Bone marrow (tissue), 2 donors: Measurements from ENCODE around the gene AXDND1.
"Not testable (repeated sequence)": the region's sequence is repeated elsewhere in the genome, so short reads cannot be mapped to it uniquely, and the experiment has no call there.

Source experiments
- DNase-seq, 2 donors: peaks; one replicate each; lab custom pipeline; 2025; lab: John Stamatoyannopoulos, UW

AXDND1 gene

DNA sequence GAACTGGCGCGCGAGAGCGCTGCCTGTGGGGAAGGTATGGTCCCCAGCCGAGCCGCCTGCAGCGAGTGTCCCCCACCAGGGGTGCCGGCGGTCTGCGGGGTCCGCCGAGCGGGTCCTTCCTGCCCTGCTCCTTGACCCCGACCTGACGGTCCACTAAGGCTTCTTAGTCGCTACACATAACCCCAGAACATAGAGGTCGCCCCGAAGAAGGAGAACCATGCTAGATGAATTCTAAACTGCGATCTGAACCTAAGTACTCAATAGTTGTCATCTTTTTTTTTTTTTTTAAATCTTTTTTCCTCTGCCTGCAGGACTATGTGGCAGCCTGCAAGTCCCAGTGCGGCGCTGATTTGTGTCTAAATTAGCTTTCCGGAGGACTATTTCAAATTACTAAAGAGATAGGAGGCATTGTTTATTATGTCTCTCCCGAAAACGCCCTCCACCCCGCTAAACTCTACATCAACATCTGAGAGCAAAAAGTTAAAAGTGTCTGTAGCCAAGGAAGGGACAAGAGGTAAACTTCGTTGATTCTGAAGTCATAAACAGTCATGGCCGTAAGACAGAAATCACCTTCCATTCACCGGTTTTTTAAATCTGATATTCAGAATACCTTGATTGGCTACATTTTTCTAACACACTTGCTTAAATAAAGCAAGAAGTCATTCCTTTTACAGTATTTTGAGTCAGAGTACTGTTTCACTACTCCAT lies 476 bp downstream of the AXDND1 start:
- peak in 1 of 2 donors; percentile 32 for DNase-seq

GRCh38 chr1:179369751-179370341 lies 4.1 kb downstream of the AXDND1 start:
- peak in 1 of 2 donors; percentile 76 for DNase-seq

DNA sequence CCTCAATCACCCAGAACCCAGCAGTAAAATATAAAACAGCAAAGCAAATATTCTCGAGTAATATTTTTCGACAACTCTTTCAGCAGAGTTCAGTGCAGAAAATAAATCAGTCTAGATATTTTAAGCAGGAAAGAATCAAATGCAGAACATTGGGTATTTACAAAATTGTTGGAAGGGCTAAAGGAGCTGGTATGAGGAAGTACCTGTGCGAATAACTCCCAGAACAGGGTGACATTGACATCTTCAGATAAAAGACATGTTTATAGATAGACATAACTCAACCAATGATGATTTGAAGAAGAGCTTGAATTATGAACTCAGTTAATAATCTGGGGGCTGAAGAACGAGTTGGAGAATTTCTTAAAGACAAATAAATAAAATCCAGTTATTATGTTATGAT lies 6.4 kb downstream of the AXDND1 start:
- DNase-seq = no peak

- DNase-seq = no peak
These were observed 10.5 kb downstream of the AXDND1 start for GRCh38 chr1:179376223-179376622.

DNA sequence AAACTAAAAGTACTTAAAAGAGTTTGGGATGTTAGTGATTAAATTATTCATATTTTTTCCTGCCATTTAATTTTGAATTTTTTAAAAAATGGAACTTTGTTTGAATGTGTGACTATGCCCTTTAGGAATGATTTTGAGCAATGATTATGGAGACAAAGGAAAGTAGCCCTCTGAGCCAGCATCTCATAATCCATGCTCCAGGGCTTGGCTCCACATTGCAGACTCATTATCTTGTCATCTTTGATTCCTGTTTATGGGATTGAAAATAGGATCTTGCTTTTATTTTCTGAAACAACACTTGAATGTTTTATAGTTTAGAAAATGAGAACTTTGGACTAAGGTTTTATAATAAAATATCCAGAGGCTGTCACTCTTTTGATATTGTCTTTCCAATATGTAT lies 14.5 kb downstream of the AXDND1 start:
- no peak for DNase-seq

- no peak for DNase-seq
These were observed 18.3 kb downstream of the AXDND1 start for GRCh38 chr1:179384027-179384426.

DNA sequence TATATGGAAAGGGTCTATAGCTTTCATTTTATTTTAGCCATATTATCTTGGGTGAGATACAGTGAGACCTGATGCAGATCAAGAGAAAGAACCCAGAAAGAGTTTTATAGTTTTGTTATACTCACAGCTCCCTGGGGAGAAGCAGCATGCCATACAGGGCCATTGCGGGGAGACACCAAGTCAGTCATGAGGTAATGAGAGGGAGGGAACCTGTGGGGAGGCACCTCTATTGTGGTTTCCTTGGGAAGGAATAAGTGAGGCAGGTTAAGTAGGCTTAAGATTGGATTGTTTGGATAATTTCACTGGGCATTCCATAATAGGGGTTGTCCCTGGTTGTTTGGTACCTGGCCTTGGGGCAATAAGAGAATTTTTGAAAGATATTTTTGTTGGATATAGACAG lies 19.7 kb downstream of the AXDND1 start:
- DNase-seq = no peak

DNA sequence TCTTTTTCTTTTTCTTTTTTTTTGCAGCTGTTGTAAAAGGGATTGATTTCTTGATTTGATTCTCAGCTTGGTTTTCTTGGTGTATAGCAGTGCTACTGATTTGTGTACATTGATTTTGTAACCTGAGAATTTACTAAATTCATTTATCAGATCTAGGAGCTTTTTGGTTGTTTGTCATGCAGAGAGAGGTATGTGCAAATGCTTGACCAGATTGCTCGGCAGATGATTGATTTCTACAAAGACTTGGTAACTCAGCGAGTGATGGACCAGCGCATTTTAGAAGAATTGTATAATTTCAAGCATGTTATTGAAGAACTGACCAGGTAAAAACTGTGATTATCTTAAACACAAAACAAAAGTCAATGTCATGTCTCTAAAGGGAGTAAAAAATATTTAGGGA lies 27.9 kb downstream of the AXDND1 start:
- no peak for DNase-seq

DNA sequence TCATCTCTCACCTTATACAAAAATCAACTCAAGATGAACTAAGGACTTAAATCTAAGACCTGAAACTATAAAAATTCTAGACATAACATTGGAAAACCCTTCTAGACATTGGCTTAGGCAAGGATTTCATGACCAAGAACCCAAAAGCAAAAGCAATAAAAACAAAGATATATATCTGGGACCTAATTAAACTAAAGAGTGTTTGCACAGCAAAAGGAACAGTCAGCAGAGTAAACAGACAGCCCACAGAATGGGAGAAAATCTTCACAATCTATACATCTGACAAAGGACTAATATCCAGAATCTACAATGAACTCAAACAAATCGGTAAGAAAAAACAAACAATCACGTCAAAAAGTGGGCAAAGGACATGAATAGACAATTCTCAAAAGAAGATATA lies 33.6 kb downstream of the AXDND1 start:
- DNase-seq = not testable (repeated sequence)

DNA sequence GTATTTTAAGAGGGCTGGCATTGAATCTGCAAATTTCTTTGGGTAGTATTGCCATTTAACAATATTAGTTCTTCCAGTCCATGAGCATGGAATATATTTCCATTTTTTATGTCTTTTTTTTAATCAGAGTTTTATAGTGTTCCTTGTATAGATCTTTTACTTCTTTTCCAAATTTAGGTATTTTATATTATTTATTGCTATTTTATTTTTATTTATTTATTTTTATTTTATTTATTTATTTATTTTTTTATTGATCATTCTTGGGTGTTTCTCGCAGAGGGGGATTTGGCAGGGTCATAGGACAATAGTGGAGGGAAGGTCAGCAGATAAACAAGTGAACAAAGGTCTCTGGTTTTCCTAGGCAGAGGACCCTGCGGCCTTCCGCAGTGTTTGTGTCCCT lies 52.0 kb downstream of the AXDND1 start:
- not testable (repeated sequence) for DNase-seq

DNA sequence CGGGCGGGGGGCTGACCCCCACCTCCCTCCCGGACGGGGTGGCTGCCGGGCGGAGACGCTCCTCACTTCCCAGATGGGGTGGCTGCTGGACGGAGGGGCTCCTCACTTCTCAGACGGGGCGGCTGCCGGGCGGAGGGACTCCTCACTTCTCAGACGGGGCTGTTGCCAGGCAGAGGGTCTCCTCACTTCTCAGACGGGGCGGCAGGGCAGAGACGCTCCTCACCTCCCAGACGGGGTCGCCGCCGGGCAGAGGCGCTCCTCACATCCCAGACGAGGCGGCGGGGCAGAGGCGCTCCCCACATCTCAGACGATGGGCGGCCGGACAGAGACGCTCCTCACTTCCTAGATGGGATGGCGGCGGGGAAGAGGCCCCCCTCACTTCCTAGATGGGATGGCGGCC lies 52.9 kb downstream of the AXDND1 start:
- not testable (repeated sequence) for DNase-seq

- DNase-seq = no peak
These were observed 58.8 kb downstream of the AXDND1 start for GRCh38 chr1:179424610-179425009.

DNA sequence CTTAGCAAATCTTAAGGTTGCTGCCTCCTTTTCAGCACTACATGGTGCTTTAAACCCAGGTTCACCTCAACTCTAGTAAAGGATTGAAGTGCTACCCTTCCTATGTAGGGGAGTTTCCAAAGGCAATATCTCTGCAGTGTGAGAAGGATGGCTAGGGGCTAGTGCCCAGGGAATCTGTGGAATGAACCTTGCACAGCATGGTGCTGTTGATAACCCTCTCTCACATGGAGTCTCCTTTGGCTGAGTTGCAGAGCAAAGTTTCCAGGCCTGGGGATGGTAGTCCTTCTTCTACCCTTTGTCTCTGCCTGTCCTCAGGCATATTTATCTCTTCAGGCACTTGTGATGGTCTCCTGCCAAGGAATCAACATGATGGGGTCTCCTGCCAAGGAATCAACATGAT lies 59.4 kb downstream of the AXDND1 start:
- no peak for DNase-seq

- DNase-seq = no peak
These were observed 71.4 kb downstream of the AXDND1 start for GRCh38 chr1:179437171-179437570.

GRCh38 chr1:179439646-179440045 lies 73.9 kb downstream of the AXDND1 start:
- not testable (repeated sequence) for DNase-seq

DNA sequence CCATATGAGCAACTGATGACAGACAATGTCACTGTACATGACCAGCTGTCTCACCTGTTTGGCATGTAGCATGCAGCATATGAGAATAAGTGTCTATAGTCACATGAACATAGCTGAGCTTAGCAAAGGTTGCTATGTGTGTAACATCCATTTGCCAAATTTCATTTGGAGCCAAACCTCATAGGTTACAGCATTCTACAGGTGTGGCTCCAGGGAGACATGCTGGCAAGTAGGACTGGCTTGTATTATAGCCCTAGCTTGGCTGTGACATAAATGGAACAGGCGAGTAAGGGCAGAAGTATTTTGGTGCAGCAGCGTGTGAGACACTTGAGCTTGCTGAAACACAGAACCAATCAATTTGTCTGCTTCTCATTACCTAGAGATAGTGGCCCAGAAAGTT lies 74.5 kb downstream of the AXDND1 start:
- not testable (repeated sequence) for DNase-seq

GRCh38 chr1:179440971-179441370 lies 75.2 kb downstream of the AXDND1 start:
- DNase-seq = no peak

GRCh38 chr1:179441501-179441900 lies 75.7 kb downstream of the AXDND1 start:
- DNase-seq = no peak

GRCh38 chr1:179442846-179443245 lies 77.1 kb downstream of the AXDND1 start:
- not testable (repeated sequence) for DNase-seq

DNA sequence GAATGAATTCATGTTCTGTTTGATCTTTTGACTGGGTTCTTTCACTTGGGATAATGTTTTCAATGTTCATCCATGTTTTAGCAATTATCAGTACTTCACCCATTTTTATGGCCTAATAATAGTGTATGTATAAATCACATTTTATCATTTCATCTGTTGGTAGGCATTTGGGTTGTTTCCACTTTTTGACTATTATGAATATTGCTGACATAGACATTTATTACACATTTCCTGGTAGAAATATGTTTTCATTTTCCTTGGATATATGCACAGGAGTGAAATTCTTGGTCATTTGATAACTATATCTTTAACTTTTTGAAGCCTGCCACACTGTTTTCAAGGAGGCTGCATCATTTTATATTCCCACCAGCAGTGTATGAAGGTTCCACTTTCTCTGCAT lies 79.8 kb downstream of the AXDND1 start:
- no peak for DNase-seq

DNA sequence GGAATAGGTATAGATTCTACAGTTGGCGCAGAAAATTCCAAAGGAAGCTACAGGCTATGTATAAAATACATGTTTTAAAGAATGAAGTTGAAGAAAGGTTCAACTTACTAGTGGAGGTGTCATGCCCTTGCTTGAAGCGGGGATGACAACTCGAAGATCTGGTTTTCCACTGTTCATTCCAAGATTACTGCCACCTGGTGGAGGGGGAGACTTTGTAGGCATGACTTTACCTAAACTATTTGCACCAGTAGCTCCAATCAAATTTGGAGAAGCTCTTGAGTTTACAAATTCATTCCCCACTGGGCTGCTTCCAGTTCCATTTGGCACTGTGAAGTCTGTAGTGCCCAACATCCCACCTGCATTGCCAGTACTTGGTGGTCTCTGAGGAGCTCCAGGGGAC lies 81.7 kb downstream of the AXDND1 start:
- no peak for DNase-seq

DNA sequence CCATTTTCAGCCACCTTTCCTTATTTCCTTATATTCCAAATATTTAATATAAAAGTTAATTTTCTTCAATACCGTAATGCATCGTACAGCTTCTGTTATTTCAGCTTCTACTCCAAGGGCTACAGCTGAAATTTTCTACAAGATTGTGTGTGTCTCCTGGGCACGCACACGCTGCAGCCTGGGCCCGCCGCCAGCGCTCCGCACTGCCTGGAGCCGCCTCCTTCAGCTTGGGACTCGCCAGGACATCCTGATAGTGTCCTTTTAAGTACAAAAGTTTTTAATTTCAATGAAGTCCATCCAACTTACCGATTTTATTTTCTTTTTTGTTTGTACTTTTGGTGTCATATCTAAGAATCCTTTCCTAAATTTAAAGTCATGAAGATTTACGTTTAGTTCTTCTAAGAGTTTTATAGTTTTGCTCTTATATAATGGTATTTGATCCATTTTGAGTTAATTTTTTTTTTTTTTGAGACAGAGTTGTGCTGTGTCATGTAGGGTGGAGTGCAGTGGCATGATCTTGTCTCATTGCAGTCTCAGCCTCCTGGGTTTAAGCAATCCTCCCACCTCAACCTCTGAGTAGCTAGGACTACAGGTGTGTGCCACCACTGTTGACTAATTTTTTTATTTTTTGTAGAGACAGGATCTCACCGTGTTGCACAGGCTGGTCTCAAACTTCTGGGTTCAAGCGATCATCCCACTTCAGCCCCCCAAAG lies 82.8 kb downstream of the AXDND1 start:
- DNase-seq = no peak

GRCh38 chr1:179459606-179460206 lies 93.9 kb downstream of the AXDND1 start:
- DNase-seq = not testable (repeated sequence)
